Stimulated activated CD4-positive, alpha-beta T cell treated with anti-CD3 and anti-CD28 coated beads, Interleukin-2, amount 100 ng/mL, for 24 hours (primary cell): Measurements from ENCODE around the gene SEC24D.
"Not testable (repeated sequence)": the region's sequence is repeated elsewhere in the genome, so short reads cannot be mapped to it uniquely, and the experiment has no call there.

Source experiments
- DNase-seq, 2 donors: peaks; one replicate each; pipeline ENCODE4 v3.0.0-alpha.2; 2020

SEC24D gene

DNA sequence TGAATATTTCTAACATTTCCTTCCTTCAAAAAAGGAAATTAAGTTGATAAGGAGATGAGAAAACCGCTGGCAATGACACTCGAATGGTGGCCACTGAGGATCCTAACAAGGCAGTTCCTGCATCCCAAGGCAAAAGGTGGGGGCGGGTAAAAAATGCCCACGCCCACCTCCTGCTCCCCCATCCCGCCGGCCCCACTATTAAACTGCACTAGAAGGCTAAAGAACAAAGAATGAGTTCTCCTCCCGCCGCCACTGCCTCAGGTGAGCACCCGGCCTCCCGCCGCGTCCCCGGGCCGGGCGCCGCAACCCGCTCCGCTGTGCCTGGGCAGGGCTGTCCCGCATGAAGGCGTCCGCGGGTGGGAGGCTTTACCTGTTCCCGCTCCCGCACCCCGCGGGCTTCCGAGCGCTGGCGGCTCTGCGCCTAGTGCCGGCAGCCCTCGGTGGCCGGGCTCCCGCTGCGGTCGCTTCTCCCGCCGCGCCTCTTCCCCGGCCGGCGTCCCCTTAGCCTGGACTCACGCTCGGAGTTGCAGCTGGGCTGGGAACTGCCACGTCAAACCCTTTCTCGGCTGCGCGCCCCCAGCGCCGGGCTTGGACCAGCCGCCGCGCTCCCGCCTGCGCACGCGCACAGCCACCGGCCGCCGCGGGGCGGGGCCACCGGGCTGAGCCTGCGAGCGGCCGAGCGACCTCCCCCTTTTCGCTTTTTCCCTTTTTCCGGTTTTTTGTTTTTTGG, at the start of gene SEC24D:
Gene SEC24D, minus strand, starts transcription at position 556 of the 730 bp plus-strand sequence. CDS start 2,430 bp downstream, outside the sequence.
- DNase-seq = peak; percentile 87 to 88

DNA sequence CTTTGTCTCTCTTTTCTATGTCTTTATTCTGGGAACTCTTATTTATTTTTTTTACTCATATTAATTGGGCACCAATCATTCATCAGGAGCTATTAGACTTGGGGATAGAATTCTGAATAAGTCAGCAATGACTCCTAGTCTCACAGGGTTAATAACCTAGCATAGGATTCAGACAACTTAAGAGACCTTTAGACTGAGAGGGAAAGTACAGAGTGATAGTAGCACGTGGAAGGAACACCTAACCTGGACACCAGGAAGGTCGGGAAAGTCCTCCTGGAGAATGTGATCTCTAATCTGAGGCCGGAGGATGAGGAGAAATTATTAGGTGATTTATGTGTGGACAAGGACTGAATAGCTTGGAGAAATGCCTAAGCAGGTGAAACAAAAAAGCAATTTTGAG, 48.8 kb upstream of the SEC24D start:
- no peak for DNase-seq

DNA sequence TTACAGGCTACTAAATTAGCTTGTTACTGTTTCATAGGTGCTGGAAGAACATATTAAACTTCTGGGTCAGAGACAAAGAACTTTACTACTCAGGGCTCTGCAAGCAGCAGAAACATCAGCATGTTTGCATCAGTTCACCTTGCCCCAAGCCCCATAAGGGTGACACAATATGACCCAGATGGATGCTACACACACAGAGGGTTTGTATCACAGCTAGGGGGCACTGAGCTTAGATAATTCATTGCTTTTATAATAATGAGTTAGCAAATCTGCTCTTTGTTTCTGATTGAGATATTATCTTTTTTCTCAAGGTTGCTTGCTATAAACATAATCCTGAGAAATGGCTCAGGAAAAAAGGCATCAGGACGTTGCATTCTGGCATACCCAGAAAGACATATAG, 47.9 kb upstream of the SEC24D start:
- DNase-seq = no peak

- DNase-seq = no peak
These were observed 45.7 kb upstream of the SEC24D start for GRCh38 chr4:118881512-118882146.

- DNase-seq = no peak
These were observed 43.5 kb upstream of the SEC24D start for GRCh38 chr4:118879409-118879808.

DNA sequence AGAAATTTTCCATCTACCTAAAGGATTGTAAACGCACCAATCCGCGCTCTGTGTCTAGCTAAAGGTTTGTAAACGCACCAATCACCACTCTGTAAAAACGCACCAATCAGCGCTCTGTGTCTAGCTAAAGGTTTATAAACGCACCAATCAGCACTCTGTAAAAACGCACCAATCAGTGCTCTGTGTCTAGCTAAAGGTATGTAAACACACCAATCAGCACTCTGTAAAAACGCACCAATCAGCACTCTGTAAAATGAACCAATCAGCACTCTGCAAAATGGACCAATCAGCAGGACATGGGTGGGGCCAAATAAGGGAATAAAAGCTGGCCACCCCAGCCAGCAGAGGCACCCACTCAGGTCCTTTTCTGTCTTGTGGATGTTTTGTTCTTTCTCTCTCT, 42.6 kb upstream of the SEC24D start:
- not testable (repeated sequence) for DNase-seq

- DNase-seq = no peak
These were observed 41.9 kb upstream of the SEC24D start for GRCh38 chr4:118877797-118878196.

DNA sequence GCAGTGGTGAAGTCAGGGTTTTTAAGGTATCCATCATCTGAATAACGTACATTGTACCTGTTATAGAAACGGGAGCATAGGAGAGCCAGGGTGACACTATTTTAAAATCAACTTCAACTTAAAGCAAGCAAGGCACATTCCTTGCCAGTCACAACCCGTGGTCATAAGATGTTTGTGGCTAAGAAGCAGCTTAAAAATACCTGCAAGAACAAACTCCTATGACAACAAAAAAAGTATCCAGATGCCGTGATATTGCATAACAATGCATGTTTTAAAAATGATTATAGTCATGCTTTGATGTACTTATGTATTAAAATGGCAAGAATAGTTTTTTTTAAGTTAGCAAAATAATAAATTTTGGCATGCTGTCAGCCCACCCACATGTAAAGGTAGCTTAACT, 36.3 kb upstream of the SEC24D start:
- DNase-seq = no peak

DNA sequence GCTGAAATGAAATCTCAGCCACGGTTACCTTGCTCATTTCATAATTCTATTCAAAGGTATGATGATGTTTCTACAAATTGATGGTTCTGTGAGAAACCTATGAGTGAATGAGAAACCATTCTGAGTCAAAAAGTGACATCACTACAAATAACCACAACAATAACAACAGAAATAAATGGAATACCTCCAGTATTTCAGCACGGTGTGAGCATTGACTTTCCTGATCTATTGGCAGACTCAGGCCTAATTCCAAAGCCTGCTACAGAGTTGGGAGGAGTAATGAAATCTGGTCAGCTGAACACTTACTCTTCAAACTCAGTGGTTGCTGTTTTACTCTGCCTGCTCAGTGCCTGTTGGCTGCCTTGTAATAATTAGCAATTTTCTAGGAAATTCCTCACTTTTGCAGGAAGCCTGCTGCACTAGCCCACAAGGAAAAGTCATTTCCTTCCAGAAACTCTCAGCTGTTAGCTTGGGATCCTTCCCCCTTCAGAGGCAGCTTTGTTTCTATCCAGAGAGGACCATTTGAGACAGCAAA, 33.9 kb upstream of the SEC24D start:
- no peak for DNase-seq

DNA sequence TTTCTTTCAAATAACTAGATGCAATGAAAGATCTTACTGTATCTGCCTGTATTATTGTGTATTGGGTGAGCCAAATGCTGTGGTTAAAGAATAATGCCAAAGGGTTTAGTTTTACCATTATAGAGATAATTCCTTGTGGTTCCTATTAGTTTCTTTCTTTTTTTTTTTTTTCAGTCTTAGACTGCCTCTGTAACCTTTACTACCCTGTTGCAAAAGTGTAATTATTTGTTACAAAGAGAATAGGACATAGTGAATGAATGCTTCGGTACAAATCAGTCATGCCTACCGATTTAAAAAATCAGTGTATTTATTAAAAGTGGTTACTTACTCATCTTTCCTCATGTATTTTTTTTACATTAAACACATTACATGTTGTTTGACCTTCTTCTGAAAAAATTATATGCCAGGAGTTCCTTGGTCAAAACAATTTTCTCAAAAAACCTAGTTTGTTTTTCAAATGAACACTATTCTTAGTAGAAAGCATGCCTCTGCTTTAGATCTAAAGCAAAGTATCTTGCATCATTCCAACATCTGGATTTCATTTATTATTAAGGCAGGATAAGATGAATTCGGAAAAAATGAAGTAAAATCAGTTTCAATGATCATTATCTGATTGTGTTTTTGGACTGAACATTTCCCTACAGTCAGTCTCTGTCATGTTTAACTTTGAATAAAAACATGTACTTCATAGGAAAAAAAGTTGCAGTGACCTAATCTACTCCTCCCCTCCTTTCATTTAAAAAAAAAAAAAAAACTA, 31.6 kb upstream of the SEC24D start:
- DNase-seq = no peak

DNA sequence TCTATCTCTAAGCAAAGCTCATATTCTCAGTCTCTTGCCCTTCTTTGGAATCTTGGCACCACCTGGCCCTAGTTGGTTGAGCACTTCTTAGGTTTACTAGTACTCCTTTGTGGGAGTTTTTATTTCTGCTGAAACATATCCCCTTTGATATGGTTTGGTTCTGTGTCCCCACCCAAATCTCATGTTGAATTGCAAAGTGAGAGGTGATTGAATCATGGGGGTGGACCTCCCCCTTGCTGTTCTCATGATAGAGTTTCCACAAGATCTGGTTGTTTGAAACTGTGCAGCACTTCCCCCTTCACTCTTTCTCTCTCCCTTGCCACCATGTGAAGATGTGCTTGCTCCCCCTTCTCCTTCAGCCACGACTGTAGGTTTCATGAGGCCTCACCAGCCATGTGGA, 30.5 kb upstream of the SEC24D start:
- DNase-seq = no peak

- DNase-seq = no peak
These were observed 29.3 kb upstream of the SEC24D start for GRCh38 chr4:118865091-118865708.

DNA sequence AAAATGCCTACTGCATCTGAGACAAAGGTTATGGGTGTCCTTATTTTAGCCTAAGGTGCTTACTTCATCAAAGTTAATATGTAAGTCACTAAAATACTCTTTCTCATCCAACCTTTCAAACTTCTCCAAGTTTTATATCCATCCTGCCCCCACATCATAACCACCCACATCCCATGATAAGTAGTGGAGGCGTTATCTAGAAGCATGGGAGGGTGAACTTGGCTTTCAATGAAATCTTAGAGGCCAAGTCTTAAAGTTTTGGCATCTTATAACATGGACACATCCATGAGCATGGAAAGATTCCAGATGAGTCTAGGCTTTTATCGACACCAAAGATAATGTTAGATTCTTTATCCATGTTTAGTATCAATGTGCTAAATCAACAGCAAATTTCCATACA, 22.9 kb upstream of the SEC24D start:
- DNase-seq = no peak

DNA sequence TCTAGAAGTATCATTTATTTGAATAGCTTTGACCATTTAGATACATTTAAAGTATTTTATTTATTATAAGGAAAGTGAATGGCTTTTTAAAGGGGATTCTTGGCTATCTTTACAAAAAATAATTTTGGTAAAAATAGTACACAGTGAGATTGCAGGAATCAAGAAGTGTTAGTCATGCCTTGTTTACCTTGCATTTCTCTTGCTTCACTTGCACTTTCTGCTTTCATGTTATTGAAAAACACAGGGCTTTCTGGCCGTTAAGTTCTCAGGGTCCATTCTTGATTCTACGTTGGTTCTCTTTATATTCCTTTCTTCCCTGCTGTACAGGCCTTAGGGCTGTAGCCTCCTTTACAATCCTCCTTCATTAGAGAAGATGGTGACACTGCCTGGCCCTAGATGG, 21.8 kb upstream of the SEC24D start:
- no peak for DNase-seq

DNA sequence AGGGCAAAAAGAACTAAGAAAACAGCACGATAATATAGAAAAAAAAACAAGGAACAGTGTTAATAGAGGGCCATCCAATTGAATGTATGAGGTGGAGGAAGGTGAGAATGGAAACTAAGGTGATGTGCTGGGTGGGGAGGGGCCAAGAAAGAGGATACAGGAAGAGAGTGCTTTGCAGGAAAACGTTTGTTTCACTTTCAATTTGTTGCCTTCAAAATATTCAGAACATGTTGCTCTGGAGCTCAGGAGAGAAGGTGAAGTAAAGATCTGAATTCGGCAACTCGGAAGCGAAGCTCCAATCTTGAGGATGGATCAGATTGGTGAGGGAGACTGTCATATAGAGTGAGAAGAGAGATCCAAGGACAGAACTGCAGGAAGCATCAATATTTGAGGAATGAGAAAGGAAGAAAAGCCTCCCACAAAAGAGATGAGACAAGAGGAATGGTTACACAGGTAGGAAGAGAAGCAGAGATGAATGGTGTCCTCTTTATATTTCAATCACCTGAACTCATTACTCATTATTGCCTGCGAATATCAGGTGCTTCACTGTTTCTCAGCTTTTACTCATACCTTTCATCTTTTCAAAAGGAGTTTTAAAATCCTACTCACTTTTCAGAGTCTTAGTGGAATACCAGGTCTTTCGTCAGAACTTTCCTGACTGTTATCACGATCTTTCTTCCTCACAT, 14.7 kb upstream of the SEC24D start:
- DNase-seq = peak; percentile 10 to 30

DNA sequence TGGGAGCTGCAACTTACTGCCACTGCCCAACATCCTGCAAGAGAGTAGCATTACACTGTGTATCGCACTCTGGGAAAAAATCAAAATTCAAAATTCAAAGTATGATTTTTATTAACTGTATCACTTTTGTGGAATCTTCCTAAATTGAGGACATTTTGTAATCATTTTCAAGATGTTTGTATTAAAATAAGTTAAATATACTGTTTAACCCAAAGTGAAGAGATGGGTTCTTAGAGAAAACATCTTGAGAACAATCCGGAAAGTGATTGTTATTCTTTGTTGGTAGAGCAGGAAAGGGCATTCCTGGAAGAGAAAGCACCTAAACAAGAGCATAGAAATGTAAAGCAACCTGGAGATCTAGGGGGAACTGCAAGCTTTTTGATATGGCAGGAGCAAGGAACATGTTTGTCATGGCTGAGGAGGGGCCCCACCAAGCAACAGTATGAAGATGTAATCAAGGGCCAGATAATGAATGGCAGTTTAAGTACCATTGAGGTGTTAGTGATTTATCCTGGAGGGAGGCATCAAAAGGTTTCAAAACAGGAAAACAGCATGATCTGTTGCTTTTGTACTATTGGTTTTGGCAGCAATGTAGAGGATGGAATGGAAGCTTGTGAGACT, 14.1 kb upstream of the SEC24D start:
- no peak for DNase-seq

GRCh38 chr4:118848901-118849300, 13.0 kb upstream of the SEC24D start:
- DNase-seq = no peak

DNA sequence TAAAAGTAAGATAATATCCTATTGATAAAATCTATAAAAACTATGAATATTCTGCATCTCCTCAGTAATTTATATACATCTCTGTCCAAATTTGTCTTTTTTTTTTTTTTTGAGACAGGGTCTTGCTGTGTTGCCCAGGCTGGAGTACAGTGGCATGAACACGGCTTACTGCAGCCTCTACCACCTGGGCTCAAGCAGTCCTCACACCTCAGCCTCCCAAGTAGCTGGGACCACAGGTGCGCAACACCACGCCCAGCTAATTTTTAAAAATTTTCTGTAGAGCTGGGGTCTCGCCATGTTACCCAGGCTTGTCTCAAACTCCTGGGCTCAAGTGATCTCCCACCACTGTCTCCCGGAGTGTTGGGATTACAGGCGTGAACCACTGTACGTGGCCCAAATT, 12.3 kb upstream of the SEC24D start:
- no peak for DNase-seq

- DNase-seq = no peak
These were observed 11.1 kb upstream of the SEC24D start for GRCh38 chr4:118846979-118847378.

DNA sequence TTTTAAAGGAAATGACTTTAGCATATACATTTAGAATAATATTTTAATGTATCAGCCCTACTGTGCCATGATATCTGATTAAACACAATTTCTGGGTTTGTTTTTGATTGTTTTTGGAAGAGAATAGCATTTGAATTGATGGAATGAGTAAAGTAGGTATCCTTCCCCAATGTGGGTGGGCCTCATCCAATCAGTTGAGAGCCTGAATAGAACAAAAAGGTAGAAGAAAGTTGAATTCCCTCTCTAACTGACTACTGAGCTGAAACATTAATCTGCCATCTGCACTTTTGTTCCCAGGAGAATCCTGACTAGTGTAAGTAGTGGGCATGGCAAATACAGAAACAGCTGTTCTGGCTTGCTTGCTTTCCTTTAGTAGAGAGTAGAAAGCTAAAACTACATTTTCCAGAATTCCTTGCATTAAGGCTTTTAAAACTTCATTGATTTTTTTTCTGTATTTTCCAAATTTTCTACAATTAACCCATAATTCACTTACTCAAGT, 9.7 kb upstream of the SEC24D start:
- no peak for DNase-seq

DNA sequence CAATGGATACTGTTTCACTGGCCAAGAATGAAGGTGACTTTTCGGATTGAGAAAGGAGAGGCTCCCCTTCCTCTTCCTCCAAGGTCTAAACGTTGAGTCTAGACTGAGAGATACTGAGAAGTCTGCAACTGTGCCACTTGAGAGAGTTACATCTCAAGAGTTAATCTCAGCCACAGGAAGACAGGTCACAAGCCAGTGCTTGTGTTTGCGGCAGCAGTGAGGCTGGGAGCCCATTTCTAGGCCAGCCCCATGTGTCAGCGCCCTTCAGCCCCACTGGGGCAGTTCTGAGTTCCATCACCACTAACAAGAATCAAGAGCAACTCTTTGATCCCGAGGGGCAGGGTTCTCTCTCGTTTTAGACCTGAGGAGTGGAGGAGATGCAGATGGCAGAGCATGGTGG, 7.3 kb upstream of the SEC24D start:
- DNase-seq = no peak

GRCh38 chr4:118842055-118842454, 6.1 kb upstream of the SEC24D start:
- DNase-seq = no peak
